Liver (tissue), 9 donors: ENCODE measurements around the gene TRIM8. TPM values are rescaled to one million over a fixed set of nuclear protein-coding genes. Genes with fewer than 3 reads are reported as not detected.

ENCODE experiments used
- DNase-seq: peaks from one replicate; pipeline ENCODE4 v3.0.0-alpha.2; 2017; ENCODE audit warnings: low spot score
- H3K27ac ChIP-seq, 2 donors: one replicate each; pipeline ENCODE4 v1.7.0; 2013; ENCODE audit warnings: inconsistent platforms in 2 of 2, low read length in 2 of 2, control low read depth in 1 of 2, low read depth in 1 of 2, mild to moderate bottlenecking in 1 of 2
- H3K27me3 ChIP-seq, 4 donors: one replicate each; pipeline versions ENCODE4 v1.6.1 to v1.7.0; 2013; ENCODE audit warnings: low read length in 3 of 4, inconsistent platforms in 1 of 4, mild to moderate bottlenecking in 1 of 4, moderate library complexity in 1 of 4; ENCODE audit not compliant: control insufficient read depth in 4 of 4, insufficient read depth in 4 of 4
- H3K36me3 ChIP-seq, 4 donors: one replicate each; pipeline versions ENCODE4 v1.6.1 to v1.7.0; 2013; ENCODE audit warnings: low read length in 3 of 4, mild to moderate bottlenecking in 3 of 4, low read depth in 1 of 4, moderate library complexity in 1 of 4; ENCODE audit not compliant: control insufficient read depth in 4 of 4, insufficient read depth in 3 of 4
- H3K4me1 ChIP-seq, 4 donors: one replicate each; pipeline versions ENCODE4 v1.6.1 to v1.7.0; 2013; ENCODE audit warnings: low read length in 3 of 4, mild to moderate bottlenecking in 3 of 4, moderate library complexity in 1 of 4; ENCODE audit not compliant: control insufficient read depth in 4 of 4, insufficient read depth in 4 of 4
- H3K4me3 ChIP-seq, 3 donors: one replicate each; pipeline versions ENCODE4 v1.6.1 to v1.7.0; 2013; ENCODE audit warnings: low read length in 3 of 3, control low read depth in 1 of 3, low read depth in 1 of 3, mild to moderate bottlenecking in 1 of 3
- H3K9ac ChIP-seq, 2 donors: one replicate each; pipeline ENCODE4 v1.7.0; 2013; ENCODE audit warnings: low read length in 2 of 2, mild to moderate bottlenecking in 2 of 2, moderate library complexity in 2 of 2, control low read depth in 1 of 2, low read depth in 1 of 2
- H3K9me3 ChIP-seq, 4 donors: one replicate each; pipeline versions ENCODE4 v1.6.1 to v1.7.0; 2013; ENCODE audit warnings: low read length in 3 of 4; ENCODE audit not compliant: control insufficient read depth in 4 of 4
- EGR1 ChIP-seq, 2 donors: IDR thresholded peaks; 2 replicates each; pipeline ENCODE4 v1.6.1; 2016 to 2018; ENCODE audit warnings: antibody characterized with exemption in 2 of 2, low read depth in 2 of 2
- FOXA1 ChIP-seq: IDR thresholded peaks from 2 replicates; pipeline ENCODE4 v1.6.1; 2016; ENCODE audit warnings: antibody characterized with exemption
- FOXA2 ChIP-seq: IDR thresholded peaks from 2 replicates; pipeline ENCODE4 v1.6.1; 2016; ENCODE audit warnings: antibody characterized with exemption
- GABPA ChIP-seq, 2 donors: IDR thresholded peaks in 1 of 2; conservative IDR thresholded peaks in 1 of 2; 2 replicates each; pipeline ENCODE4 v1.6.1; 2016; ENCODE audit warnings: antibody characterized with exemption in 2 of 2, mild to moderate bottlenecking in 1 of 2, moderate library complexity in 1 of 2
- HNF4G ChIP-seq: IDR thresholded peaks from 2 replicates; pipeline ENCODE4 v1.6.1; 2016; ENCODE audit warnings: antibody characterized with exemption
- JUND ChIP-seq, 2 donors: IDR thresholded peaks; 2 replicates each; pipeline ENCODE4 v1.6.1; 2016; ENCODE audit warnings: antibody characterized with exemption in 2 of 2
- NR2F2 ChIP-seq: IDR thresholded peaks from 2 replicates; pipeline ENCODE4 v1.6.1; 2016; ENCODE audit warnings: antibody characterized with exemption
- RAD21 ChIP-seq, 2 donors: IDR thresholded peaks; 2 replicates each; pipeline ENCODE4 v1.6.1; 2016; ENCODE audit warnings: antibody characterized with exemption in 2 of 2, mild to moderate bottlenecking in 2 of 2
- RXRA ChIP-seq, 2 donors: IDR thresholded peaks; 2 replicates each; pipeline ENCODE4 v1.6.1; 2017 to 2018; ENCODE audit warnings: antibody characterized with exemption in 2 of 2, mild to moderate bottlenecking in 1 of 2
- SP1 ChIP-seq: IDR thresholded peaks from 2 replicates; pipeline ENCODE4 v1.6.1; 2018; ENCODE audit warnings: antibody characterized with exemption, mild to moderate bottlenecking
- TAF1 ChIP-seq: conservative IDR thresholded peaks from 2 replicates; pipeline ENCODE4 v1.6.1; 2016; ENCODE audit warnings: antibody characterized with exemption, mild to moderate bottlenecking
- YY1 ChIP-seq: IDR thresholded peaks from 2 replicates; pipeline ENCODE4 v1.6.1; 2016; ENCODE audit warnings: antibody characterized with exemption, mild to moderate bottlenecking
- WGBS: extraction: QIAGEN DNeasy Blood & Tissue Kit; methylation state at CpG from one replicate; pipeline ENCODE4 v1.1.7; 2013; 5-methylcytosine and 5-hydroxymethylcytosine counted together
- polyA plus RNA-seq, 2 donors: library from polyadenylated mRNA; stranded (reverse) in 1 of 2; unstranded in 1 of 2; fragments of 200-250 nt in 1 of 2; fragments of >200 nt in 1 of 2; fragmentation: Nextera tagmentation in 1 of 2; extraction: Ambion mirVana in 1 of 2; gene quantifications; one replicate each; pipeline versions ENCODE4 v1.2.1 to v1.2.3, GENCODE V29; 2013 to 2015
- total RNA-seq, 2 donors: library from RNA; depleted of rRNA; stranded (reverse); fragments of >200 nt; gene quantifications; one replicate each; pipeline ENCODE4 v1.2.3, GENCODE V29; 2014
- TF ChIP-seq, protein P1 (sequence below): IDR thresholded peaks from 2 replicates; pipeline ENCODE4 v1.6.1; 2016; ENCODE audit warnings: antibody characterized with exemption
- TF ChIP-seq, protein P2 (sequence below): IDR thresholded peaks from 2 replicates; pipeline ENCODE4 v1.6.1; 2016; ENCODE audit warnings: antibody characterized with exemption
- TF ChIP-seq, protein P3 (sequence below): IDR thresholded peaks from 2 replicates; pipeline ENCODE4 v1.6.1; 2016; ENCODE audit warnings: antibody characterized with exemption
- TF ChIP-seq, protein P4 (sequence below): fragments of 150-350 bp; IDR thresholded peaks from 2 replicates; pipeline ENCODE4 v1.5.1; 2017; ENCODE audit warnings: improper control_type of control experiment, low read depth, low read length; ENCODE audit not compliant: missing input control
- donor health status: healthy.
- donor health status: healthy.
- donor health status: healthy.
- donor health status: healthy.
- donor health status: healthy.

Gene TRIM8
- total and polyA plus RNA-seq, 4 donors: 15.8 to 45.3 (median 30.6) TPM

DNA sequence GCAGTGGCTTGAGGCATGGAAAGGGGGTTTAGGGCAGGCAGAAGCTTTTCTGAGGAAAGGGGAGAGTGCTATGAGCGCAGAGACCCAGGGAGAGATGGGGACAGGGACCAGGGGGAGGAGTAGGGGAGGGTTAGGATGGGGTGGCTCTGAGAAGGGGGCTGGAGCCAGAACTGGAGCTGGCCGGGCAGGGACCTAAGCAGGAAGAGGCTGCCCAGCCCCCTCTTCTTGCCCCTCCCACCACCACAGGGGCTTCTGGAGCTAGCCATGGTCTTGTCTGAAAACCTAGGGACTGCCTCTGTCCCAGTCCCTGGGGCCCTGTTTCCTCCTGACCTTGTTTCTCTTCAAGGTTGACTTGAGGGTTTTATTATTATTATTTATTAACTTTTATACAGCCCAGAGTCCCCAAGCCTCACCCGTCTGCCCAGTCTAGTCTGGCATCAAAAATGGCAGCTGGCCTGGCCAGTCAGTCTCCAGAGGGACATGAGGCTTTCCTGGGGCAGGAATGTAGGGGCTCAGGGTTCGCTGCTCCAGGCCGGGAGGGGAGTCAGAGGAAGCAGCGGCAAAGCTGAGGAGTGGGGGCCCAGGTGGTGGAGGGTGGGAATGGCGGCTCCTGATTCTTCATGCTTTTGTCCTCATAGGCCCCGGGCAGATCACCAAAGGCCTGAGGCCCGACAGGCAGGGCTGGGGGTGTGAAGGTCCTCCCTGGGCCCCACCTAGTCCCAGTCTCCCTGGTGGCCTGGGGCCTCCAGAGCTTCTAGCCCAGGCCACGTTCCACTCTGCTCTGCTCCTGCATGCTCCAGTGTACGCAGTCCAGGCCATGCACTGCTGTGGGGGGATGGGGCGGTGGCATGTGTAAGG, 5.7 kb downstream of the TRIM8 start:
- no peak for TF ChIP-seq YY1
- no peak for TF ChIP-seq EGR1 (IDR thresholded peaks at IDR 0.05; ENCODE audit: low read depth in 2 of 2)
- no peak for TF ChIP-seq TAF1
- TF ChIP-seq NR2F2: no peak
- TF ChIP-seq, protein P1, sequence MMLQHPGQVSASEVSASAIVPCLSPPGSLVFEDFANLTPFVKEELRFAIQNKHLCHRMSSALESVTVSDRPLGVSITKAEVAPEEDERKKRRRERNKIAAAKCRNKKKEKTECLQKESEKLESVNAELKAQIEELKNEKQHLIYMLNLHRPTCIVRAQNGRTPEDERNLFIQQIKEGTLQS: no peak
- TF ChIP-seq, protein P2, sequence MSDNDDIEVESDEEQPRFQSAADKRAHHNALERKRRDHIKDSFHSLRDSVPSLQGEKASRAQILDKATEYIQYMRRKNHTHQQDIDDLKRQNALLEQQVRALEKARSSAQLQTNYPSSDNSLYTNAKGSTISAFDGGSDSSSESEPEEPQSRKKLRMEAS: no peak
- TF ChIP-seq FOXA2: no peak
- TF ChIP-seq RXRA (IDR thresholded peaks at IDR 0.05): no peak
- TF ChIP-seq HNF4G: no peak
- TF ChIP-seq, protein P3, sequence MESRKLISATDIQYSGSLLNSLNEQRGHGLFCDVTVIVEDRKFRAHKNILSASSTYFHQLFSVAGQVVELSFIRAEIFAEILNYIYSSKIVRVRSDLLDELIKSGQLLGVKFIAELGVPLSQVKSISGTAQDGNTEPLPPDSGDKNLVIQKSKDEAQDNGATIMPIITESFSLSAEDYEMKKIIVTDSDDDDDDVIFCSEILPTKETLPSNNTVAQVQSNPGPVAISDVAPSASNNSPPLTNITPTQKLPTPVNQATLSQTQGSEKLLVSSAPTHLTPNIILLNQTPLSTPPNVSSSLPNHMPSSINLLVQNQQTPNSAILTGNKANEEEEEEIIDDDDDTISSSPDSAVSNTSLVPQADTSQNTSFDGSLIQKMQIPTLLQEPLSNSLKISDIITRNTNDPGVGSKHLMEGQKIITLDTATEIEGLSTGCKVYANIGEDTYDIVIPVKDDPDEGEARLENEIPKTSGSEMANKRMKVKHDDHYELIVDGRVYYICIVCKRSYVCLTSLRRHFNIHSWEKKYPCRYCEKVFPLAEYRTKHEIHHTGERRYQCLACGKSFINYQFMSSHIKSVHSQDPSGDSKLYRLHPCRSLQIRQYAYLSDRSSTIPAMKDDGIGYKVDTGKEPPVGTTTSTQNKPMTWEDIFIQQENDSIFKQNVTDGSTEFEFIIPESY: no peak
- DNase-seq: no peak
- peak overlapping the region in 1 of 2 donors; percentile 16 for H3K27ac ChIP-seq

DNA sequence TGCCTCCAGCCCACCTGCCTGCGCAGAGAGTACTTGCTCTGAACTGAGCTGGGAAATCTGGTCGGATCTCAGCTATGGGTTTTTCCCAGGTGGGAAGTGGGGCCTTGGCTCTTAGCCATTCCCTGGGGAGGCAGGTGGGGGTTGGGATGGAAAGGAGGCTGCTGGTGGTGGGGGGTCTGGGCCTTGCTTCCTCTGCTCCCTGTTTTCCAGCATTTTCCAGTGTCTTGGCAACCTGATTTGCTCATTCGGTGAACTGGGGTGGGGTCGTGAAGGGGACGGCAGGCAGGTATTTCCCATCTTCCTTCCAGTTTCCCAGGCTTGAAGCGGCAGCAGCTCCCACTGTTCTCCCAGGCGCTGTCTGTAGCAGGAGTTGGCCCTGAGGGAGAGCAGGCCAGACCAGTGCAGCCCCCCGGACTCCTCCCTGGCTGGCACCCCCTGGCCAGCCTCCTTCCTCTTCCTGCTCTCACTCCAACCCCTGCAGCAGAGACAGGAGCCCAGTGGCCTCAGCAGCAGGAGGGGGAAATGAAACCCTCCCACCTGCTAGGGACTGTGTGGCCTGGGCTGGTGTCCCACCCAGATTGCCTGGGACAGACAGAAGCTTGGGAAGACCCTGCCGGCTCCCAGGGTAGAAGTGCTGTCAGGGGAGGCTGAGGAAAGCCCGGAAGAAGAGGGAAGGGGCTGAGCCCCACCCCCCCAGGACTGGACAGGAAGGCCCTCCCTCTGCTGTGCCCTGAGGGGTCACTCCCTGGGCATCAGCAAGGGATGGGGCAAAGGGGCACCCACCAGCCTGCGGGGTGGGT, 6.6 kb downstream of the TRIM8 start:
- DNase-seq: no peak
- Histone ChIP-seq H3K27me3 (no peaks in the 10 kb centered on the region), H3K27ac (peak overlapping the region in 1 of 2 donors; percentile 16), H3K9ac (no peak overlapping the region), H3K9me3 (no peaks in the 10 kb centered on the region), H3K4me3 (no peak overlapping the region), H3K4me1 (peaks cover 27 to 55% (median 42%) of the 10 kb centered on the region in 4 donors), H3K36me3 (peaks cover 10 to 28% (median 18%) of the 10 kb centered on the region in 4 donors)
- 68% methylated on average over 11 of the region's 11 CpGs for WGBS
- TF ChIP-seq SP1: no peak

More for the DNA sequence above, 5.7 kb downstream of the TRIM8 start:
- H3K9me3 ChIP-seq: no peaks in the 10 kb centered on the region
- no peak overlapping the region for H3K4me3 ChIP-seq
- no peaks in the 10 kb centered on the region for H3K27me3 ChIP-seq
- 82% methylated on average over 12 of the region's 12 CpGs for WGBS
- H3K9ac ChIP-seq: peak overlapping the region in 1 of 2 donors; percentile 30
- H3K4me1 ChIP-seq: peaks cover 27 to 55% (median 43%) of the 10 kb centered on the region in 4 donors
- H3K36me3 ChIP-seq: peaks cover 5 to 20% (median 12%) of the 10 kb centered on the region in 4 donors

DNA sequence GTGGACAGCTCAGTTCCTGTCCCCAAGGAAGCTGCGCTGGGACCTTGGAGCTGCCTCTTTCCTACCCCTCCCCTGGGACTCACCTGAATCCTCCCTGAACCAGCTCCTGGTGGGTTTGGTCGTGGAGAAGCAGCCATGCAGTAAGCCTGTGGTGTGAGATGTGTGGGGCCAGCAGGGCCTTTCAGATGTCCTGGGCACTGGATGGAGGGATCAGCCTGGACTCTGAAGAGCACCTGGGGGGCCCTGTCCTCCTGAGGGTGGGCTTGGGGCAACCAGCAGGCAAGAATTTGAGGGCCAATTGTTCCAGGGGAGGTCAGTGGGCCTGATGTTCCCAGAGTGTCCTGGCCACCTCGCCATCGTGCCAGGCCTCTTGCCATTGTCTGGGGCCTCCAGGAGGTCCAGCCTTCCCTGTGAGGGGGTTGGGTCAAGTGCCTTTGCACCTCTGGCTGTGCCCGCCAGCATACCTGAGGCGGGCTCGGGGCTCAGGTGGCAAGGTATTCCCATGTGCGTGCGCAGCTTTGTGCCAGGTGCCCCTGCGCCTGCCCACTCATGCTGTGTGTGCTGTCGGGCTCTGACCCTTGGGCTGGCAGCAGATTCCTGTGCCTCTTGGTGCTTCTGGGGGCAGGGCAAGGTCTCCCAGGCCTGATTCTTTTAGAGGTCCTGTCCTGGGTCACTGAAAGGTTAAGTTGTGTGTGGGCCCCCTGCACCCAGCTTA, 7.3 kb downstream of the TRIM8 start:
- Histone ChIP-seq H3K27ac (peak overlapping the region in 1 of 2 donors; percentile 16), H3K36me3 (peaks cover 11 to 36% (median 24%) of the 10 kb centered on the region in 4 donors), H3K9ac (no peak overlapping the region), H3K27me3 (no peaks in the 10 kb centered on the region), H3K4me3 (no peak overlapping the region), H3K9me3 (no peaks in the 10 kb centered on the region), H3K4me1 (peaks cover 27 to 54% (median 36%) of the 10 kb centered on the region in 4 donors)
- no peak for DNase-seq
- TF ChIP-seq EGR1 (IDR thresholded peaks at IDR 0.05; ENCODE audit: low read depth in 2 of 2) (no peak), JUND (IDR thresholded peaks at IDR 0.05) (no peak), RAD21 (IDR thresholded peaks at IDR 0.05) (no peak), GABPA (IDR thresholded peaks at IDR 0.05 in 1 of 2, conservative IDR thresholded peaks at IDR 0.05 in 1 of 2) (no peak), FOXA1 (no peak), TAF1 (no peak), NR2F2 (no peak), HNF4G (no peak), RXRA (IDR thresholded peaks at IDR 0.05) (no peak), YY1 (no peak), FOXA2 (no peak), SP1 (no peak)
- TF ChIP-seq, protein P2: no peak
- TF ChIP-seq, protein P4, sequence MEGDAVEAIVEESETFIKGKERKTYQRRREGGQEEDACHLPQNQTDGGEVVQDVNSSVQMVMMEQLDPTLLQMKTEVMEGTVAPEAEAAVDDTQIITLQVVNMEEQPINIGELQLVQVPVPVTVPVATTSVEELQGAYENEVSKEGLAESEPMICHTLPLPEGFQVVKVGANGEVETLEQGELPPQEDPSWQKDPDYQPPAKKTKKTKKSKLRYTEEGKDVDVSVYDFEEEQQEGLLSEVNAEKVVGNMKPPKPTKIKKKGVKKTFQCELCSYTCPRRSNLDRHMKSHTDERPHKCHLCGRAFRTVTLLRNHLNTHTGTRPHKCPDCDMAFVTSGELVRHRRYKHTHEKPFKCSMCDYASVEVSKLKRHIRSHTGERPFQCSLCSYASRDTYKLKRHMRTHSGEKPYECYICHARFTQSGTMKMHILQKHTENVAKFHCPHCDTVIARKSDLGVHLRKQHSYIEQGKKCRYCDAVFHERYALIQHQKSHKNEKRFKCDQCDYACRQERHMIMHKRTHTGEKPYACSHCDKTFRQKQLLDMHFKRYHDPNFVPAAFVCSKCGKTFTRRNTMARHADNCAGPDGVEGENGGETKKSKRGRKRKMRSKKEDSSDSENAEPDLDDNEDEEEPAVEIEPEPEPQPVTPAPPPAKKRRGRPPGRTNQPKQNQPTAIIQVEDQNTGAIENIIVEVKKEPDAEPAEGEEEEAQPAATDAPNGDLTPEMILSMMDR: no peak
- TF ChIP-seq, protein P1: no peak
- 88% methylated on average over 11 of the region's 11 CpGs for WGBS
